Forelimb muscle (tissue), 1 donor: Measurements from ENCODE around the gene NYNRIN. TPM values are rescaled to one million over a fixed set of nuclear protein-coding genes. Genes with fewer than 3 reads are reported as not detected.
"Not testable (repeated sequence)": the region's sequence is repeated elsewhere in the genome, so short reads cannot be mapped to it uniquely, and the experiment has no call there.

ENCODE experiments used
- DNase-seq: peaks from one replicate; pipeline ENCODE4 v3.0.0-alpha.2; 2013; ENCODE audit warnings: low read depth
- polyA plus RNA-seq: library from polyadenylated mRNA; unstranded; fragments of 120-200 nt; gene quantifications from one replicate; pipeline ENCODE4 v1.2.1, GENCODE V29; 2013; ENCODE audit not compliant: insufficient read length

The NYNRIN gene
- polyA plus RNA-seq, 1 donor: 23.1 TPM

DNA sequence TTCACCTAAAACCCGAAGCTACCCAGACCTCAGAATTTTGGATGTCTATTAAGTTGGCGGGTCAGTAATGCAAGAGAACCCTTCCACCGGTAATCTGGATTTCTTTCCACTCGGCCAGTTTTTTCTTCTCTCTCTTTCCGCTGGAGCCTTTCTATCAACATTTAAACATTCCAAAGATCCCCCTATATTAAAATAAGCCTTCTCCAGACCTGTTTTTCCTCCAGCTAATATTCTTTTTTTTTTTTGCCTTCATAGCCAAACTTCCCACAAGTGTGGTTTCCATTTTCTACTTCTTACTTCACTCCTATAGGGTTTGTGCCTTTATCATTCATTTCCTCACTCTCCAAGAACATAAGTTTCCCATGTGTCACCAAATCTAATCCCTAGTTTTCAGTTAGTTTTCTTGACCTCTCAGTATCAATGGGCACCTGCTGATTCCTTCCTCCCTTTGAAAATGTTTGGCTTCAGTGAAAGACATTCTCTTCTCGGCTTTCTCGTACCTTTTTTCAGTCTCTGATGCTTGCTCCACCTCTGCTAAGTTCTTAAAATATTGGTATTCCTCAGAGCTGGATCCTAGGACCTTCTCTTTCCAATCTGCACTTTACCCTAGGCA, 44.4 kb downstream of the NYNRIN start:
- no peak for DNase-seq

DNA sequence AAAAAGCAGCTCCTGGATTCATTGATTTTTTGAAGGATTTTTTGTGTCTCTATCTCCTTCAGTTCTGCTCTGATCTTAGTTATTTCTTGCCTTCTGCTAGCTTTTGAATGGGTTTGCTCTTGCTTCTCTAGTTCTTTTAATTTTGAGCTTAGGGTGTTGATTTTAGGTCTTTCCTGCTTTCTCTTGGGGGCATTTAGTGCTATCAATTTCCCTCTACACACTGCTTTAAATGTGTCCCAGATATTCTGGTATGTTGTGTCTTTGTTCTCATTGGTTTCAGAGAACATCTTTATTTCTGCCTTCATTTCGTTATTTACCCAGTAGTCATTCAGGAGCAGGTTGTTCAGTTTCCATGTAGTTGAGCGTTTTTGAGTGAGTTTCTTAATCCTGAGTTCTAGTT, 52.0 kb downstream of the NYNRIN start:
- DNase-seq: not testable (repeated sequence)

DNA sequence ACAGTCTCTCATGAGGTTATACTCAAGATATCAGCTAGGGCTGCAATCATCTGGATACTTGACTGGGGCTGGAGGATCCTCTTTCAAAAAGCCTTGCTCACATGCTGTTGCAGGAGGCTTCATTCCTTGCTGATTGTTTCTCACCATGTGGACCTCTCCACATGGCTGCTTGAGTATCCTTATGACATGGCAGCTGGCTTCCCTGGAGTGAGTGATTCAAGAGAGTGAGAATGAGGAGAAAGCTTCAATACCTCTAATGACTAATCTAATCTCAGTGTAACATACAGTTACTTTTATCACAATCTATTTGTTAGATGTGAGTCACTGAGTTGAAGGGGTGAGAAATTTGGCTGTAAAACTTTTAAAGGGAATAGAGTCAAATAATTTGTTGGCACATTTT, 58.2 kb downstream of the NYNRIN start:
- DNase-seq: no peak

DNA sequence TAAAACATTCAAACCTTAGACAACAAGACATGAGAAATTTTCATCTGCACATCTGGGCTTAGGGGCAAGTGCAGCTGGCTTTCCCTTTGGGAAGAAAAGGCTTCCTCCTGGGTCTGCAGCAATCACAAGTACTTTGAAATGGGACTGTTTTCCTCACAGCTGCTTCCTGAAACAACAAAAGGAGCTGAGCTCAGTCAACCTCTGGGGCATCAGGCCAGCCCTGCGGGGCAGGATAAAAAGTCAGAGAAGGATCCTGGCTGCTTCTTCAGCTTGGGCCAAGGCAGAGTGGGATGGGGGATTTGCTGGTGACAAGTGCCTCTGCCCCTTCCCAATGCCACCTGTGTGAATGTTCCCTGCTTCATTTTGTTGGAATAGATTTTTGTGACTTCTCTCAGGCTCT, 59.9 kb downstream of the NYNRIN start:
- no peak for DNase-seq

DNA sequence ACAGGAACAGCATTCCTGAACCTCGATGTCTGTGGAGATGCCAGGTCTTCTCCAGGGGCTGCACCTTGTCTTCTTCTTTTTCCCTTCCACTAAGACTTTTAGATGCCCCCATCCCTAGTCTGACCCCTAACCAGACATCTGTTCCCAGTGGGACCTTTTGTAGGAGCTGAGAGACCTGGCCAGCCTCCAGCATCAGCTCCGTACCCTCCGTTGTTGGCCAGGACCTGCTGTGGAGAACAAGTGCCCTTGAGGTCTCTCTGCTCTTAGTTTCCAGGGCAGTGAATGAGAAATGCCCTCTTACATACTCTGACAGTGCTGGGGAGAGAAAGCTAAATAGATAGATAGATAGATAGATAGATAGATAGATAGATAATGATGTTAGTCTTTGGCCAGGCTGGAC, 60.5 kb downstream of the NYNRIN start:
- DNase-seq: no peak

DNA sequence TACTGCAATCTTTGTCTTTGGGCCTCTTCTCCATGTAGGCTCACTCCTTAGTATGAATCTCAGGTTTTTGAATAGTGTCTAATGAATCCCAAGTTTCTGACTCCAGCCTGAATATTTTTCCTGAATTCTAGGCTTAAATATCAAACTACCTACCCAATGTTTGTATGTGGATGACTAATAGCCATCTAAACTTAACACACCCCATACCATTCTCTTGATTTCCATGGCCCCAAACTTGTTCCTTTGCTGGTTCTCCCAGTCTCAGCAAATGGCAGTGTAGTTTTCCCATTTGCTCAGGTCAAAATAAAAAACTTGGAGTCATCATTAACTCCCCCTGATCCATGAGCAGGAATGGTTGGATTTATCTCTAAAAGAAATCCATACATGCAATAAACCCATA, 62.5 kb downstream of the NYNRIN start:
- DNase-seq: no peak

DNA sequence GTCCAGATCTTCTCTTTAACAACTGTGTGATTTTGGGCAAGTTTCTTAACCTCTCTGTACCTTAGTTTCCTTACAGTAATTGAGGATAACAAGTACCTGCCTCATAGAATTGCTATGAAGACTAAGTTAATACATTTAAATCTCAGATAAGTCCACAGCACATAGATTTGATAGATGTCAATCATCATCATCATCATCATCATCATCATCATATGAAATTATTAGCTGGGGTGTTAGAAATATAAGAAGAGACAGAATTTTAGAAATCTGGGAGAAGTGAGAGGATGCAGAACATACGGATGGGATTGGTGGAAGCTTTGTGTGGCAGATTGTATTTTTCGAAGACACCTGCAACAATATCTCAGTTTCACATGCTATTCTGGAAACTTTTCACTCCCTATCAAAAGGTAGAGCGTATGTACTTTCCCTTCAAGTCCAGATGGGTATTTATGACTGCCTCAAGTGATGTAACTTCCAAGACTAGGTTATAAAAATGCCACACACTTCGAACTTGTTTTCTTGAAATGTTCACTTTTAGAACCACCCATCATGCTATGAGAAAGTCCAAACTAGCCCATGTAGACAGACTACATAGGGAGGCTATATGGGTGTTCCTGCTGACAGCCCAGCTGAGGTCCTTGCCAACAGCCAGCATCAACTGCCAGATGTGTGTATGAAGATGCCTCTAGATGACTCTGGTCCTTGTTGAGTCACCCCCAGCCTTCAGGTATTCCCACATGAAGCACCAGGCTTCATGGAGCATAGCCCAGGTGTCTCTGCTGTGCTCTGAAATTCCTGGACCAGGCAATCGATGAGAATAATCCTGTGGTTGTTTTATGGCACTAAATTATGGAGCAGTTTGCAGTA, 64.4 kb downstream of the NYNRIN start:
- DNase-seq: no peak

DNA sequence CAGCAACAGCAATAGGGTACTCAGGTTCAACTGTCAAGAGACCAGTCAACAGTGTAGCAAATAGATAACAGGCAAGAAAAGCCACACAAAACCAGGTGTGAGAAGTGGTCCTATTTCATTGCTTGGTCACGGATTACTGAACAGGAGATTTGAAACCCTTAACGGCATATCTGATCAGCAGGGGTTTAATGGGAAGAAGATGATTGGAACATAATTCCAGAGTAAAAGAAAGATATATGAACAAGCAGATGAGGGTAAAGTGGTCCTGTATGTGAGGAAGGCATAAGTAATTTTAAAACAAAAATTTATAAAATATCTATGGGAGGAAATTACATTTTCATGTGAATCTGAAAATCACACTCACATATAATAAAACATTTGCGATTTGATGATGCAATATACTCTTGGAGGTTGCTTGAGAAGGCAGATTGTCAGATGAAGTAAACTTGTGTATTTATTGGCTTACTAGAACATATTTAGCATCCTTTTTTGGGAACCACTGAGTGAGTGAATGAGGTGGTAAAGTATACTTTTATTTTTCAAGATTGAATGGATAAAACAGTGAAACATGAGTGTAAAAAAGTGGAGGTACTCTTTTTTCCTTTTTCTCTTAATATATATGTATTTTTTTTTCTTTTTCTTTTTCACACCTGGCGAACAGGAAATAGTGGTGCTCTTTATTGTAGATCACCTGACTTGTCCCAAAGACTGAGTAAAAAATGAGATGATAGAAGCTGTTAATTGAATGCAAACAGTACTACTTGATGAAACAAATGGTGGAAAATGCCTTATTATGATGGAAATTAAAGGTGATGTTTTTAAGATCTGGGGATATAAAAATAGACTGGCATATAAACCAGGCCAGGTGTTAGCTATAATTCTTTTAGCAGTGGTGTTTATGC, 65.3 kb downstream of the NYNRIN start:
- DNase-seq: no peak

DNA sequence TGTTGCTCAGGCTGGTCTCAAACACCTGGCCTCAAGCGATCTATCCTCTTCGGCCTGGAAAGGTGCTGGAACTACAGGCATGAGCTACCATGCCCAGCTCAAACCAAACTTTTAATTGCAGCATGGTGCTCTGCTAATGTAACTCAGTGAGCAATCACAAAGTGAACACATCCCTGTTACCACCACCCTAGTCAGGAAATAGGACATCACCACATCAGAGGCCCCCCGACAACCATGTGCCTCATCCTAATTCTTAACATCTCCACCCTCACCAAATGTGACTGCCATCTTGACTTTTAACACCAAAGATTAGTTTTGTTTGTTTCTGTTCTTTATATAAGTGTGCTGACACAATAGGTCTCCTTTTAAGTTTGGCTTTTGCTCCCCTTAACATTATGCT, 66.6 kb downstream of the NYNRIN start:
- no peak for DNase-seq

DNA sequence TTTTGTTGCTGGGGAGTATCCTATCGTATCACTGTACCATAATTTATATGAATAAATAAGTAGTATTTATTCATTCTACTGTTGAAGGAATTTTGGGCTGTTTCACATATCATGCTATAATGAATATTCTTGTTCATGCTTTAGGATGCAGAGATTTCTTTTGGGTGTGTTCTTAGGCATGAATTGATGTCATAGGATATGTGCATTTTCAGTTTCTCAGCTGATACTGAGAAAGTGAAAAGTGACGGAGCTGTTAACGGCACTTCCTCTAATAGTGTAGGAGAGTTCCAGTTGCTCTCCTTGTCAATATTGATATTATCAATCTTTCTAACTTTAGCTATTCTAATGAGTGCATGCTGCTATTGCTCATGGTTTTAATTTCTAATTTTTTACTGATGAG, 67.0 kb downstream of the NYNRIN start:
- no peak for DNase-seq

Other genes with a start within 250 kb of the NYNRIN start
- 25.1 TPM for gene IRF9, start 237.7 kb upstream of the NYNRIN start, polyA plus RNA-seq
- gene REC8, start 226.9 kb upstream of the NYNRIN start, polyA plus RNA-seq: 8.2 TPM
- 26.4 TPM for gene IPO4, start 210.2 kb upstream of the NYNRIN start, polyA plus RNA-seq
- 18.8 TPM for gene TM9SF1, start 203.6 kb upstream of the NYNRIN start, polyA plus RNA-seq
- 5.0 TPM for gene TSSK4, start 193.3 kb upstream of the NYNRIN start, polyA plus RNA-seq
- 40.0 TPM for gene CHMP4A, start 185.5 kb upstream of the NYNRIN start, polyA plus RNA-seq
- 5.5 TPM for gene MDP1, start 182.9 kb upstream of the NYNRIN start, polyA plus RNA-seq
- gene NEDD8, start 166.6 kb upstream of the NYNRIN start, polyA plus RNA-seq: 188 TPM
- gene GMPR2, start 166.1 kb upstream of the NYNRIN start, polyA plus RNA-seq: 53.3 TPM
- gene TINF2, start 156.4 kb upstream of the NYNRIN start, polyA plus RNA-seq: 37.0 TPM
- gene TGM1, start 135.8 kb upstream of the NYNRIN start, polyA plus RNA-seq: 0.86 TPM
- gene RABGGTA, start 127.4 kb upstream of the NYNRIN start, polyA plus RNA-seq: 14.7 TPM
- gene DHRS1, start 99.2 kb upstream of the NYNRIN start, polyA plus RNA-seq: 15.0 TPM
- gene NOP9, start 99.2 kb upstream of the NYNRIN start, polyA plus RNA-seq: 21.1 TPM
- gene CIDEB, start 91.0 kb upstream of the NYNRIN start, polyA plus RNA-seq: 8.2 TPM
- gene LTB4R2, start 88.9 kb upstream of the NYNRIN start, polyA plus RNA-seq: 2.0 TPM
- 2.1 TPM for gene LTB4R, start 87.5 kb upstream of the NYNRIN start, polyA plus RNA-seq
- gene ADCY4, start 63.9 kb upstream of the NYNRIN start, polyA plus RNA-seq: 15.2 TPM
- gene RIPK3, start 59.0 kb upstream of the NYNRIN start, polyA plus RNA-seq: 1.1 TPM
- gene NFATC4, start 30.8 kb upstream of the NYNRIN start, polyA plus RNA-seq: 39.2 TPM
- gene CBLN3, start 30.7 kb downstream of the NYNRIN start, polyA plus RNA-seq: 2.4 TPM
- 38.1 TPM for gene KHNYN, start 31.0 kb downstream of the NYNRIN start, polyA plus RNA-seq
- 54.1 TPM for gene SDR39U1, start 43.8 kb downstream of the NYNRIN start, polyA plus RNA-seq
- not detected for gene CMA1, start 109.3 kb downstream of the NYNRIN start, polyA plus RNA-seq
- gene CTSG, start 177.2 kb downstream of the NYNRIN start, polyA plus RNA-seq: 2.5 TPM
- gene GZMH, start 210.7 kb downstream of the NYNRIN start, polyA plus RNA-seq: not detected
- not detected for gene GZMB, start 235.2 kb downstream of the NYNRIN start, polyA plus RNA-seq